ENCODE data around the gene LASP1. TPM values are rescaled to one million over a fixed set of nuclear protein-coding genes. Genes with fewer than 3 reads are reported as not detected.
A peak's percentile ranks its signal among the peaks of the same experiment; 100 is the strongest.

Gene LASP1
- total RNA-seq, 2 donors from 2014 or later: 297 to 330 TPM

DNA sequence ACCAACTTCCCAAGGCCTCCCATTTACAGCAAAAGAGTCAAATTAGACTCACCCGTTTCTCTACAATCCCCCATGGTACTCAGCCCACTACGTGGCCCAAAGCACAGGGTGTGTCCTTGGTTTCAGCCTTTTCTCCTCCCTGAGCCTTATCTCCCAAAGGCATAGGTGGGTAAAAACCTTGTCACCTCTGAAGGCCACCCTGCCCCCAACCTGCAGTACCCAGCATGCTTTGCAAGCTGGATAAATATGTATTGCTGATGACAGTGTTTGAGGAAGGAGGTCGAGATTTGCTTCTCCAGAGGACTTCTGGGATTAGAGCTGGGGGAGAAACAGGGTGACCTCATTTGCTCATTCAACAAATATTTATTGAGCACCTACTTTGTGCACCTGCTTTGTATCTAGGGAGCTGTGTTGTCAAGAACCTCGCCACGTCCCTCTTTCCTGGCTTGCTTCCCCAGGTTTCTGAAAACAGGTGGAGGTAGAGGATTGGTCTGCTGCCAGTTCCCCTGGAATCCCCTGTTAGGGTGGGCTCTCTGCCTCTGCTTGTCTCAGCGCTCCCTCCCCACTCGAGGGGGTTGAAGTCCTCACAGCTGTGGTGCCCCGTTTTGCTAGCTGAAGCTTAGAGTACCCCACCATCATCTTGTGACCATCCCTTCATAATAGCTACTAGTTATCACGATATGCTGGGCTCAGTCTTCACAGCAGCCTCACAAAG is 3.0 kb downstream of the LASP1 start:
- Histone ChIP-seq H3K4me1 (peaks cover 45% of the 10 kb centered on the region), H3K27ac (peak overlapping the region; percentile 100), H3K9ac (ENCODE audit: low read depth in 2 of 2, low read length in 2 of 2) (peak overlapping the region; percentile 28 to 100), H3K9me3 (no peaks in the 10 kb centered on the region), H3K36me3 (no peaks in the 10 kb centered on the region), H3K27me3 (no peaks in the 10 kb centered on the region), H3K4me3 (peak overlapping the region; percentile 89)
- peak; percentile 80 for DNase-seq
- TF ChIP-seq, protein P1, sequence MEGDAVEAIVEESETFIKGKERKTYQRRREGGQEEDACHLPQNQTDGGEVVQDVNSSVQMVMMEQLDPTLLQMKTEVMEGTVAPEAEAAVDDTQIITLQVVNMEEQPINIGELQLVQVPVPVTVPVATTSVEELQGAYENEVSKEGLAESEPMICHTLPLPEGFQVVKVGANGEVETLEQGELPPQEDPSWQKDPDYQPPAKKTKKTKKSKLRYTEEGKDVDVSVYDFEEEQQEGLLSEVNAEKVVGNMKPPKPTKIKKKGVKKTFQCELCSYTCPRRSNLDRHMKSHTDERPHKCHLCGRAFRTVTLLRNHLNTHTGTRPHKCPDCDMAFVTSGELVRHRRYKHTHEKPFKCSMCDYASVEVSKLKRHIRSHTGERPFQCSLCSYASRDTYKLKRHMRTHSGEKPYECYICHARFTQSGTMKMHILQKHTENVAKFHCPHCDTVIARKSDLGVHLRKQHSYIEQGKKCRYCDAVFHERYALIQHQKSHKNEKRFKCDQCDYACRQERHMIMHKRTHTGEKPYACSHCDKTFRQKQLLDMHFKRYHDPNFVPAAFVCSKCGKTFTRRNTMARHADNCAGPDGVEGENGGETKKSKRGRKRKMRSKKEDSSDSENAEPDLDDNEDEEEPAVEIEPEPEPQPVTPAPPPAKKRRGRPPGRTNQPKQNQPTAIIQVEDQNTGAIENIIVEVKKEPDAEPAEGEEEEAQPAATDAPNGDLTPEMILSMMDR (IDR thresholded peaks at IDR 0.05): no peak
- intact Hi-C loops (cut with DNase I): loop anchor here (10.0 kb wide), 1 partner anchor 102 kb away; no protein-coding TSS in a partner anchor

DNA sequence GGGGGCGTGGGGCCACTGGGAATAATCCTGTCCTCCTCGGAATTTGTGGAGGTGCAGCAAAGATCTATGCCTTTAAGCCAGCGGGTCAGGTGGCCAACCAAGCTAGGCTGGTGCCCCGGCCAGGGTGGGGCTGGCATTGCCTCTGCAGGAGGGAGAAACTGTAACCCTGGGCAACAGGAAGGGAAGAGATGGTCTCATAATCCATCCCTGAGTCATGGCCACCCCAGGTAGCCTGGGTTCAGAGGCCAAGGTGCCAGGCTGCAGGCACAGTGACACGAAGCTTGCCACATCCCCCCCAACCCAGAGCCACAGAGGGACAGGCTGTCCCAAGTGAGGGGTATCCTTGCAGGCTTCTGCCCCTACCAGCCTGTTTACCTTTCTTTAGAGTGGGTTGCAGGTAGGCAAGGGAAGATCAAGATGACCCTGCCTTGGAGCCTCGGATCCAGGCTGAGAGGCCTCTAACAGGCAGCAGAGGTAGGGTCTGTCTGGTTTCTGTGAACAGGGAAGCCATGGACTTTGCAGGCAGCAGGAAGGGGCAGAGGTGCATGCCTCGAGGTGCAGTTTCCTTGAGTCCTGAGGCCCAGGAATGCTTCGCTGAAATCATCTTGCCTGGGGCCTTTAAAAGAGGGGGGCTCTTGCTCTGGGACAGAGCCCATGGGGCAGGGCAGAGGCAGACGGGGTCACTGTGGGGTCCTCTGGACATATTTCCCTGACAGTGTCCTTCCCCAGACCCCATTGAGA is 4.0 kb downstream of the LASP1 start:
- H3K9ac ChIP-seq (ENCODE audit: low read depth in 2 of 2, low read length in 2 of 2): peak overlapping the region; percentile 8 to 40
- H3K4me1 ChIP-seq: peaks cover 45% of the 10 kb centered on the region
- DNase-seq: peak; percentile 67
- TF ChIP-seq, protein P1 (IDR thresholded peaks at IDR 0.05): no peak
- H3K27me3 ChIP-seq: no peaks in the 10 kb centered on the region
- H3K36me3 ChIP-seq: peaks cover 4% of the 10 kb centered on the region
- no peaks in the 10 kb centered on the region for H3K9me3 ChIP-seq
- H3K4me3 ChIP-seq: no peak overlapping the region
- intact Hi-C loops (cut with DNase I): loop anchor here (10.0 kb wide), 1 partner anchor 101 kb away; no protein-coding TSS in a partner anchor
- H3K27ac ChIP-seq: peak overlapping the region; percentile 100

DNA sequence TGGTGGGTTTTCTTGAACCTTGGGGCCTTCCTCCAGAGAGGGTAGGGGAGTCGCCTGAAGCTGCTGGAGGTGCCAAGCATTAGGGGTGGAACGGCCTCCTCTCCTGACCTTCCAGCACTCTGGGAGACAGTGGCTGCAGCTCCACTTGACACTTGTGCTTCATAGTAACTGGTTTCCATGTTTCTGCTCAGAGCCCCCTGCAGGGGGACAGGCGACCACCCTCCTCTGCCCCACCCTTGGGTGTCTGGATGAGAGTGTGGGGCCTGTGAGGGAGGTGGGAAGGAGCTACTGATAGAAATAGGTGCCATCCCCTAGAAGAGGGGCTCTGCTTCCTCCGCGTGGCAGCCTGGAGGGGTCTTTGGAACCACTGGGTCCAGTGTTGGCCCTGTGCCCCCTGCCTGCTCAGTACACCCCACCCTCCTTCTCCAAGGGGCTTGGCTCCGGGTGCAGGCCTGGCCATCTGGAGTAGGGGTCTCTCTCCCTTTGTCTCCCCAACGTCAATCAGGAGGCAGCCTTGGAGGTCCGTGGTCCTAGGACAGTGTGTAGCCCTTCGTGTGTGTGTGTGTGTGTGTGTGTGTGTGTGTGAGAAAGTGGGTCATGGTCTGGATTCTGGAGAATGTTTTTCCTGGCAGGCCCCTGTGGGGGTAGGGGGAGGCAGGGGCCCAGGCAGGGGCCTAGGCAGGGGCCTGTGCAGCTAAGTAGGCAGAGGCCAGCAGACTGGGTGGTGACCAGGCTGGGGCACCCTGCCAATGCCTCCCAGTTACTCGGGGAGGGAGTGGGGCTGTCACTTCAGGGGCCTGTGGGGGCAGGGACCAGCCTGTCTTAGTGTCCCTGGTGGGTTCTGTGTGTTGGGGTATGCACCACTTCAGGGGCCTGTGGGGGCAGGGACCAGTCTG is 4.9 kb downstream of the LASP1 start:
- intact Hi-C loops (cut with DNase I): loop anchor here (10.0 kb wide), 1 partner anchor 100 kb away; no protein-coding TSS in a partner anchor
- Histone ChIP-seq H3K4me3 (no peak overlapping the region), H3K9ac (ENCODE audit: low read depth in 2 of 2, low read length in 2 of 2) (peak overlapping the region in 1 of 2 donors; percentile 37), H3K9me3 (no peaks in the 10 kb centered on the region), H3K4me1 (peaks cover 48% of the 10 kb centered on the region), H3K27ac (no peak overlapping the region), H3K27me3 (no peaks in the 10 kb centered on the region), H3K36me3 (peaks cover 4% of the 10 kb centered on the region)
- DNase-seq: no peak
- TF ChIP-seq, protein P1 (IDR thresholded peaks at IDR 0.05): no peak

DNA sequence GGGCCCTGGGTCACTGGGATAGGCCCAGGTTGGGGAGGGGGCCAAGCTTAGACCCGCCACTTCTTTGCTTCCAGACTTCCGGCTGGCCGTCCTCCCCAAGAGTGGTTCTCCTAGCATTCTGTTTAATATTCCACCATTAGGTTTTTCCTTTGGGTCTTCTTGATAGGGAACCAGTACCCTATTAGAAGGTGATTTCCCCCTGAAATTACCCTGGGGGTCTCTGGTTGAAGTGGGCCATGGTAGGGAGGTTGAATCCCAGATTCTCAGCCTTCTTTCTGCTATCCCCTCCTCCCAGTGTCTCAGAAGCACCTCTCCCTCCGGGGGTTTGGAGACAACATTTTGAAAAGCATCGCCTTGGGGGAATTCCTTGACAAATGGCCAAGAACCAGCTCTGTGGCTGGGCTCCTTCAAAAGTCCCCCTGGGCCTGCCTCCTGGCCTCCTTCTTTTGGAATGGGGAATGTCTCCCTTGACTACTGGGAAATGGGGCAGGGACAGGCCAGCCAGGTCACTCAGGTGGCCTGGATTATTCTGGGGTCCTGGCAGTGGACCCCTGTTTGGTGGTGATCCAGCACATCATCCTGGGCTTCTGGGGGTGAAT is 5.7 kb downstream of the LASP1 start:
- Histone ChIP-seq H3K36me3 (peaks cover 4% of the 10 kb centered on the region), H3K9me3 (no peaks in the 10 kb centered on the region), H3K9ac (ENCODE audit: low read depth in 2 of 2, low read length in 2 of 2) (peak overlapping the region in 1 of 2 donors; percentile 37), H3K4me3 (no peak overlapping the region), H3K27me3 (no peaks in the 10 kb centered on the region), H3K27ac (no peak overlapping the region), H3K4me1 (peaks cover 56% of the 10 kb centered on the region)
- TF ChIP-seq, protein P1 (IDR thresholded peaks at IDR 0.05): no peak
- intact Hi-C loops (cut with DNase I): loop anchor here (10.0 kb wide), 1 partner anchor 99 kb away; no protein-coding TSS in a partner anchor
- DNase-seq: no peak

All from colonic mucosa (tissue), 4 donors.